Measurements from ENCODE around the gene KCNJ6. TPM values are rescaled to one million over a fixed set of nuclear protein-coding genes. Genes with fewer than 3 reads are reported as not detected.

Gene KCNJ6
- total RNA-seq, 1 donor from 2014 or later, result 4.4 TPM

- peaks cover 38% of the 10 kb centered on the region for H3K4me1 Mint-ChIP-seq (ENCODE audit: low read depth)
- H3K36me3 Mint-ChIP-seq (ENCODE audit: low read depth), result no peaks in the 10 kb centered on the region
- peak overlapping the region; percentile 77 for H3K27ac Mint-ChIP-seq (ENCODE audit: unreplicated experiment)
Observed at GRCh38 chr21:37737996-37738395, 178.3 kb downstream of the KCNJ6 start.

GRCh38 chr21:37737507-37737906, 178.8 kb downstream of the KCNJ6 start:
- Mint-ChIP-seq H3K27ac (ENCODE audit: unreplicated experiment) (peak overlapping the region; percentile 77), H3K4me3 (ENCODE audit: unreplicated experiment) (no peak overlapping the region), H3K4me1 (ENCODE audit: low read depth) (peaks cover 33% of the 10 kb centered on the region), H3K9me3 (ENCODE audit: low read depth) (no peaks in the 10 kb centered on the region), H3K36me3 (ENCODE audit: low read depth) (no peaks in the 10 kb centered on the region), H3K27me3 (ENCODE audit: low read depth) (no peaks in the 10 kb centered on the region)
- no peak for DNase-seq (ENCODE audit: low spot score)
- no peak for TF ChIP-seq CTCF (IDR thresholded peaks at IDR 0.05)

More at GRCh38 chr21:37737996-37738395, 178.3 kb downstream of the KCNJ6 start:
- Mint-ChIP-seq H3K4me3 (ENCODE audit: unreplicated experiment) (no peak overlapping the region), H3K9me3 (ENCODE audit: low read depth) (no peaks in the 10 kb centered on the region), H3K27me3 (ENCODE audit: low read depth) (no peaks in the 10 kb centered on the region)
- no peak for TF ChIP-seq CTCF (IDR thresholded peaks at IDR 0.05)
- DNase-seq (ENCODE audit: low spot score), result no peak

GRCh38 chr21:37734846-37735245, 181.4 kb downstream of the KCNJ6 start:
- no peak for DNase-seq (ENCODE audit: low spot score)
- Mint-ChIP-seq H3K36me3 (ENCODE audit: low read depth) (no peaks in the 10 kb centered on the region), H3K27me3 (ENCODE audit: low read depth) (no peaks in the 10 kb centered on the region), H3K4me3 (ENCODE audit: unreplicated experiment) (no peak overlapping the region), H3K4me1 (ENCODE audit: low read depth) (peaks cover 25% of the 10 kb centered on the region), H3K9me3 (ENCODE audit: low read depth) (no peaks in the 10 kb centered on the region), H3K27ac (ENCODE audit: unreplicated experiment) (no peak overlapping the region)
- TF ChIP-seq CTCF (IDR thresholded peaks at IDR 0.05), result no peak

- Mint-ChIP-seq H3K27ac (ENCODE audit: unreplicated experiment) (no peak overlapping the region), H3K4me3 (ENCODE audit: unreplicated experiment) (no peak overlapping the region), H3K4me1 (ENCODE audit: low read depth) (peaks cover 12% of the 10 kb centered on the region), H3K9me3 (ENCODE audit: low read depth) (no peaks in the 10 kb centered on the region), H3K36me3 (ENCODE audit: low read depth) (no peaks in the 10 kb centered on the region), H3K27me3 (ENCODE audit: low read depth) (no peaks in the 10 kb centered on the region)
- no peak for TF ChIP-seq CTCF (IDR thresholded peaks at IDR 0.05)
- no peak for DNase-seq (ENCODE audit: low spot score)
Observed at GRCh38 chr21:37732927-37733326, 183.3 kb downstream of the KCNJ6 start.

GRCh38 chr21:37724201-37724600, 192.1 kb downstream of the KCNJ6 start:
- Mint-ChIP-seq H3K36me3 (ENCODE audit: low read depth) (no peaks in the 10 kb centered on the region), H3K4me1 (ENCODE audit: low read depth) (no peaks in the 10 kb centered on the region), H3K4me3 (ENCODE audit: unreplicated experiment) (no peak overlapping the region), H3K9me3 (ENCODE audit: low read depth) (peaks cover 10% of the 10 kb centered on the region), H3K27ac (ENCODE audit: unreplicated experiment) (no peak overlapping the region), H3K27me3 (ENCODE audit: low read depth) (no peaks in the 10 kb centered on the region)
- no peak for TF ChIP-seq CTCF (IDR thresholded peaks at IDR 0.05)
- no peak for DNase-seq (ENCODE audit: low spot score)

Measured in chondrocyte (in vitro differentiated cells).